ENCODE results near the gene CCP110. TPM values are rescaled to one million over a fixed set of nuclear protein-coding genes. Genes with fewer than 3 reads are reported as not detected.

The CCP110 gene
- total and polyA plus RNA-seq, 2 of the 13 experiments (the other 11 are each of a cell fraction or from before 2014, with no cell fraction given), result 10.0 to 11.1 TPM

DNA sequence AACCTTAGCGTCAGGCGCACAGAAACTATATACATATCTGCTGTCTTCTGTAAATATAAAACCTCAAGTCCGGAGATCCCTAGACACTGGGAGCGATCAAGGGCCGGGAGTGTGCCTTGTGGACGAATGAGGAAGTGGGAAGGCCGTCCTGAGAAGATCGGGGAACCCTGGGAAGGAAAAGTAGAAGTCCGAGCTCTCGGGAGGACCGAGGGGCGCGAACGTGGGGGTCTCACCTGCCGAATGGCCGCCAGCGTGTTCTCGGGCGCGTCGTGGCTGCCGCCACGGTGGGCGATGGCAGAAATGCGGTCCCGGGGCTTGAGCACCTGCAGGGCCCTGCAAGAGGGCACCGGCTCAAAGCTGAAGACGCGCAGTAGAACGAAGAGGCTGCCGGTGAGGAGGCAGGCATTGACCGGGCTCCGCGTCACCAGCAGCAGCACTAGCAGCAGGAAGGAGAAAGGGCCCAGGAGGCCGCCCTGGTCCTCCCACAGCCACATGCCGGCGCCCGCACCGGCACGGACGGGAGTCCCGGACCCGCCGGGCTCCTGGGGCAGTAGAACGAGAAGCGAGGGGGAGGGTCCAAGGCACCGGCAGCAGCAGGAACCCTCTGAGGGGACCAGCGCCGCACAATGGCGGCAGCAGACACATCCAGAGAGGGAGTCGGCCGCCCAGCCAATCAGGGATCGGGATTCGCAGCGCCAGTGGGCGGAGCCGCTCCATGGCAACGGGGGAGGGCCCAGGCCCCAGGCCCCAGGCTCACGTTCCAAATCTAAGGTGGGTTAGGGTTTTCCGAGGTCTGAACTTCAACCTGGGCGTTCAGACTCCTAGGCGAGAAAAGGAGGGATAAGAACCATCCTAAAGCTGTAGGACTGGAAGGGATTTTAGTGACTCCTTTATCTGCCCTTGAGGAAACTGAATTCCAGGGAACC lies 2.0 kb upstream of the CCP110 start, which contains the start of gene GDE1:
Gene GDE1 (minus strand): TSS at position 628 of the 926 bp plus-strand sequence. CDS start 134 bp downstream, at position 494.
- H3K27me3 ChIP-seq (ENCODE audit: control insufficient read depth in 1 of 2, insufficient read depth in 2 of 2, low read length in 2 of 2), result no peaks in the 10 kb centered on the region; a peak in 1 of 5 replicates
- POLR2A ChIA-PET, result interaction anchor here (0.8 to 0.9 kb wide), 2 partner anchors 20 to 427 kb away, joined by 3 read pairs; no protein-coding TSS in a partner anchor
- BruUV-seq (replicated peaks), result no TSS peak
- WGBS (ENCODE audit: low lambda C conversion rate), result under 1% methylated on average over 50 of the region's 62 CpGs
- CTCF ChIA-PET (ENCODE audit: low intra/inter-chr PET ratio, low total read pairs), result no interaction called here
- H3K4me1 ChIP-seq (ENCODE audit: insufficient read depth, low read length), result peaks cover 64% of the 10 kb centered on the region
- H2AFZ ChIP-seq (ENCODE audit: low read length), result peak within 1 kb of the TSS; percentile 62
- H3K27ac ChIP-seq (ENCODE audit: extremely low read length, insufficient read depth, low read length), result peak within 1 kb of the TSS; percentile 64
- DNase-seq (ENCODE audit: low spot score) (peak; percentile 93), FAIRE-seq (peak; percentile 55), ATAC-seq (peak; percentile 86)
- H3K79me2 ChIP-seq (ENCODE audit: insufficient read depth, low read length), result peaks cover 46% of the 10 kb centered on the region
- H3K9me3 ChIP-seq (ENCODE audit: low read length), result no peaks in the 10 kb centered on the region
- H3K36me3 ChIP-seq (replicated peaks in 1 of 2; ENCODE audit: control insufficient read depth in 1 of 2, insufficient read depth in 2 of 2, low read length in 2 of 2), result peaks cover 4 to 8% of the 10 kb centered on the region in 2 experiments; a peak in 3 of 5 replicates
- peak within 1 kb of the TSS; percentile 90 for H3K4me2 ChIP-seq (ENCODE audit: low read depth, low read length)
- intact Hi-C loops (cut with micrococcal nuclease; ENCODE audit: unreplicated experiment), result loop anchor here (2.0 to 10.0 kb wide), 2 partner anchors 33 to 727 kb away; partner anchors contain the start of genes RPS15A and VPS35L
- H3K4me3 ChIP-seq (replicated peaks in 1 of 3; ENCODE audit: insufficient read depth in 1 of 3, low read depth in 2 of 3, low read length in 3 of 3), result peak within 1 kb of the TSS; percentile 94 to 100 (median 95)
- H4K20me1 ChIP-seq (ENCODE audit: insufficient read depth, low read length), result no peaks in the 10 kb centered on the region
- in situ Hi-C loops (cut with HindIII; ENCODE audit: extremely low pct_ligation_motif_present, low pct_unique_long_range_greater_than_20kb), result no loop called here
- peak within 1 kb of the TSS; percentile 84 for H3K9ac ChIP-seq (ENCODE audit: insufficient read depth, low read depth, low read length)
- TF ChIP-seq, protein P1, sequence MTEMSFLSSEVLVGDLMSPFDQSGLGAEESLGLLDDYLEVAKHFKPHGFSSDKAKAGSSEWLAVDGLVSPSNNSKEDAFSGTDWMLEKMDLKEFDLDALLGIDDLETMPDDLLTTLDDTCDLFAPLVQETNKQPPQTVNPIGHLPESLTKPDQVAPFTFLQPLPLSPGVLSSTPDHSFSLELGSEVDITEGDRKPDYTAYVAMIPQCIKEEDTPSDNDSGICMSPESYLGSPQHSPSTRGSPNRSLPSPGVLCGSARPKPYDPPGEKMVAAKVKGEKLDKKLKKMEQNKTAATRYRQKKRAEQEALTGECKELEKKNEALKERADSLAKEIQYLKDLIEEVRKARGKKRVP (CRISPR knock-in tag; IDR thresholded peaks at IDR 0.05), result no peak
- TF ChIP-seq ZNF260 (CRISPR knock-in tag; IDR thresholded peaks at IDR 0.05; ENCODE audit: borderline replicate concordance, low read depth), result no peak
- TF ChIP-seq IRF2 (CRISPR knock-in tag; IDR thresholded peaks at IDR 0.05), result no peak; the same call in none of the 2 replicates
- TF ChIP-seq, protein P2, sequence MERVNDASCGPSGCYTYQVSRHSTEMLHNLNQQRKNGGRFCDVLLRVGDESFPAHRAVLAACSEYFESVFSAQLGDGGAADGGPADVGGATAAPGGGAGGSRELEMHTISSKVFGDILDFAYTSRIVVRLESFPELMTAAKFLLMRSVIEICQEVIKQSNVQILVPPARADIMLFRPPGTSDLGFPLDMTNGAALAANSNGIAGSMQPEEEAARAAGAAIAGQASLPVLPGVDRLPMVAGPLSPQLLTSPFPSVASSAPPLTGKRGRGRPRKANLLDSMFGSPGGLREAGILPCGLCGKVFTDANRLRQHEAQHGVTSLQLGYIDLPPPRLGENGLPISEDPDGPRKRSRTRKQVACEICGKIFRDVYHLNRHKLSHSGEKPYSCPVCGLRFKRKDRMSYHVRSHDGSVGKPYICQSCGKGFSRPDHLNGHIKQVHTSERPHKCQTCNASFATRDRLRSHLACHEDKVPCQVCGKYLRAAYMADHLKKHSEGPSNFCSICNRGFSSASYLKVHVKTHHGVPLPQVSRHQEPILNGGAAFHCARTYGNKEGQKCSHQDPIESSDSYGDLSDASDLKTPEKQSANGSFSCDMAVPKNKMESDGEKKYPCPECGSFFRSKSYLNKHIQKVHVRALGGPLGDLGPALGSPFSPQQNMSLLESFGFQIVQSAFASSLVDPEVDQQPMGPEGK (CRISPR knock-in tag; IDR thresholded peaks at IDR 0.05), result peak; percentile 93
- TF ChIP-seq ZNF83 (CRISPR knock-in tag; IDR thresholded peaks at IDR 0.05; ENCODE audit: borderline replicate concordance), result no peak
- TF ChIP-seq, protein P3, sequence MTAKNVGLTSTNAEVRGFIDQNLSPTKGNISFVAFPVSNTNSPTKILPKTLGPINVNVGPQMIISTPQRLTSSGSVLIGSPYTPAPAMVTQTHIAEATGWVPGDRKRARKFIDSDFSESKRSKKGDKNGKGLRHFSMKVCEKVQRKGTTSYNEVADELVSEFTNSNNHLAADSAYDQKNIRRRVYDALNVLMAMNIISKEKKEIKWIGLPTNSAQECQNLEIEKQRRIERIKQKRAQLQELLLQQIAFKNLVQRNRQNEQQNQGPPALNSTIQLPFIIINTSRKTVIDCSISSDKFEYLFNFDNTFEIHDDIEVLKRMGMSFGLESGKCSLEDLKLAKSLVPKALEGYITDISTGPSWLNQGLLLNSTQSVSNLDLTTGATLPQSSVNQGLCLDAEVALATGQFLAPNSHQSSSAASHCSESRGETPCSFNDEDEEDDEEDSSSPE (CRISPR knock-in tag; IDR thresholded peaks at IDR 0.05), result peak; percentile 59
- TF ChIP-seq, protein P4, sequence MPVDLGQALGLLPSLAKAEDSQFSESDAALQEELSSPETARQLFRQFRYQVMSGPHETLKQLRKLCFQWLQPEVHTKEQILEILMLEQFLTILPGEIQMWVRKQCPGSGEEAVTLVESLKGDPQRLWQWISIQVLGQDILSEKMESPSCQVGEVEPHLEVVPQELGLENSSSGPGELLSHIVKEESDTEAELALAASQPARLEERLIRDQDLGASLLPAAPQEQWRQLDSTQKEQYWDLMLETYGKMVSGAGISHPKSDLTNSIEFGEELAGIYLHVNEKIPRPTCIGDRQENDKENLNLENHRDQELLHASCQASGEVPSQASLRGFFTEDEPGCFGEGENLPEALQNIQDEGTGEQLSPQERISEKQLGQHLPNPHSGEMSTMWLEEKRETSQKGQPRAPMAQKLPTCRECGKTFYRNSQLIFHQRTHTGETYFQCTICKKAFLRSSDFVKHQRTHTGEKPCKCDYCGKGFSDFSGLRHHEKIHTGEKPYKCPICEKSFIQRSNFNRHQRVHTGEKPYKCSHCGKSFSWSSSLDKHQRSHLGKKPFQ (CRISPR knock-in tag; IDR thresholded peaks at IDR 0.05; ENCODE audit: insufficient replicate concordance), result peak; percentile 28
- TF ChIP-seq ZSCAN30 (CRISPR knock-in tag; IDR thresholded peaks at IDR 0.05), result 0 out of 2 replicates have a peak, but pooled peaks have one; percentile 42
- peak; percentile 97 for TF ChIP-seq ZNF274 (CRISPR knock-in tag; IDR thresholded peaks at IDR 0.05)
- peak; percentile 35; the same call in 1 of the 2 replicates for TF ChIP-seq ZNF7 (CRISPR knock-in tag; IDR thresholded peaks at IDR 0.05)
- TF ChIP-seq, protein P5, sequence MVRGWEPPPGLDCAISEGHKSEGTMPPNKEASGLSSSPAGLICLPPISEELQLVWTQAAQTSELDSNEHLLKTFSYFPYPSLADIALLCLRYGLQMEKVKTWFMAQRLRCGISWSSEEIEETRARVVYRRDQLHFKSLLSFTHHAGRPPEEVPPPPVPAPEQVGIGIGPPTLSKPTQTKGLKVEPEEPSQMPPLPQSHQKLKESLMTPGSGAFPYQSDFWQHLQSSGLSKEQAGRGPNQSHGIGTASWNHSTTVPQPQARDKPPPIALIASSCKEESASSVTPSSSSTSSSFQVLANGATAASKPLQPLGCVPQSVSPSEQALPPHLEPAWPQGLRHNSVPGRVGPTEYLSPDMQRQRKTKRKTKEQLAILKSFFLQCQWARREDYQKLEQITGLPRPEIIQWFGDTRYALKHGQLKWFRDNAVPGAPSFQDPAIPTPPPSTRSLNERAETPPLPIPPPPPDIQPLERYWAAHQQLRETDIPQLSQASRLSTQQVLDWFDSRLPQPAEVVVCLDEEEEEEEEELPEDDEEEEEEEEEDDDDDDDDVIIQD (CRISPR knock-in tag; IDR thresholded peaks at IDR 0.05; ENCODE audit: low read depth), result no peak; the same call in 1 of the 2 replicates
